OCI-M2 (cell line): ENCODE results near the gene PCSK5.

Experiments used
- DNase-seq: peaks from one replicate; lab custom pipeline; 2025; ENCODE audit not compliant: unreplicated experiment; lab: John Stamatoyannopoulos, UW

The PCSK5 gene

DNA sequence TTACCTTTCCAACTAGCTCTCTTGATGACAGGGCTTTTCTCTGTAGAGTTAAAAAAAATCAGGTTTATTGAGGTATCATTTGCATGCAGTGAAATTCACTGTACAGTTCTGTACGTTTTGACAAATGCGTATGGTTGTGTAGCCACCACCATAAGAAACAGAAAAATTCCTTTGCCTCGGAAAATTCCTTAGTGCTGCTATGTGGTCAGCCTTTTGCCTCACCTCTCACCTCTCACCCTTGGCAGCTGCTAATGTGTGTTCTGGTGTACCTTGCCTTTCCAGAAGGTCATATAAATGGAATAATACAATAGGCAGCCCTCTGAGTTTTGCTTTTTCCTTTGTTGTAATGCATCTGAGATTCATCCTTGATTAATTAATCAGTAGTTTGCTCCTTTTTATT is 28.4 kb downstream of the PCSK5 start:
- no peak for DNase-seq

DNA sequence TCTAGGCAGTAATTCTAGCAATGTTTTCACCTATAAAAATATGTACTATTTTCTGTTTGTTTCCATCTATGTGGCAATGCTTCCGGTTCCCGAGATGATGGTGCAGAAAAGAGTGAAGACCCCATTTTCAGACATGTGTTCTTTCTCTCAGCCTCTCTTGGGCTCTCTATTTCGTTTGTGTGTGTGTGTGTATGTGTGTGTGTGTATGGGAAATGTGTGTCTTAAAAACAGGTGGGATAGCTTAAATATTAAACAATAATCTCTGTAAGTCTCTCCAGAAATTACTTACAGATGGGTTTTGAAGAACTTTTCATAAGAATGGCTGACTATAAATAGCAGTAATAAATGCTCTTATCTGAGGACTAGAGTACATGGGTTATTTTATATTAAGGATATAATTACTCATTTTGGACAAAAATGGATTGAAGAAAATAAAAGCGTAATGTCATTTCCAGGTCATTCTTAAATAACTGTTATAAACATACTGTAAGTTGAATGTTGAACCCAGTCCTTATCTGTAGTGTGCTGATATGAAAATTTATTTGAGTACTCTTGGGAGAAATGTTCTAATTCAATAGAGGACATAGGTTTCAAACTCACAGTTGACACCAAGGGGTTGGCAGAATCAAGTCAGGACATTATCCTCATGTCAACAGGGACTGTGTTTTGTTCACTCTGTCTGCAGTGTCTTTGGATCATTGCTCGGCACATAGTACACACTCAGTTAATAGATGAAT is 31.1 kb downstream of the PCSK5 start:
- DNase-seq: no peak

DNA sequence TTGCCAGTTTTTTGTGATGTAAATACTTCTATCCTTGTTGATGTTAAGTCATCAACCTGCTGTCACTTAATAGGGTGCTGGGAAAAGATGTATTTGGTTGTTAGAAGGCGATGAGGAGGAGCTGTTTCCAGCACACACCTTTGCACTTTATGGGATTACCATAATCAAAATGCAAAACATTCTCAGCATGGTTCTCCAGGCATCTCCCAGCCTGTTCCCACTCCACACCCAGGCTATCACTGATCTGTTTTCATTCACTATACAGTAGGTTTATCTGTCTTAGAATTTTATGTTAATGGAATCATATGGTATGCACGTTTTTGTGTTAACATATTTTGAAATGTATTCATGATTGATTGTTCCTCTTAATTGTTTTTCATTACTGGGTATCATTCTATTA is 35.9 kb downstream of the PCSK5 start:
- no peak for DNase-seq

DNA sequence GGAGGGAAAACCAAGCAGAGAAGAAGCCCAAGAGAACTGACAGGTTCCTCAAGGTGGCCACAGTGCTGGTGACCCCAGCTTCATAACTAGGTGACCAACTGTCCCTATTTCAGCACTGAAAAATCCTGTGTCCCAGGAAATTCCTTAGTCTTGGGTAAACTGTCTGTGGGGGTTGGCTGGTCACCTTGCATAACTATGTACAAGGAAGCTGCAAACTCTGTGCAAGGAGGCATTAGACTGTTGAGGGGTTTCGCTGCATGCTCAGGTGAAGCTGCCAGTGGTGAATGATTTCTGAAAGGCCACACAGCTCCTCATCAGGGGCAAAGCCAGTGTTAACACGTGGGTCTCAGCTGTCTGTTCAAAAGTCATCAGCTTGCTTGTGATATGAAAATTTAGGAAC is 36.9 kb downstream of the PCSK5 start:
- no peak for DNase-seq

DNA sequence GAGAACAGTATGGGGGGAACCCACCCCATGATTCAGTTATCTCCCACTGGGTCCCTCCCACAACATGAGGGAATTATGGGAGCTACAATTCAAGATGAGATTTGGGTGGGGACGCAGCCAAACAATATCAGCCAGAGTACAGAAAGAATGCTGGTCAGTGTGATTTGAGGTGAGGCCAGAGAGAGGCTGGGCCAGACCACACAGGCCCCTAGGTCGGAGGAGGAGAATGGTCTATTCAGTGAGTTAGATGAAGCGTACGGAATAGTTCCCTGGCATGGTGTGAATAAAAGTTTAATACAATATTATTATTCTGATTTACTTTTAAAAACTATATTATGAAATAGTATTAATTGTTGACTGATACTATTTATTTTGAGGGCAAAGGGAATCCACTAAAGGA is 39.7 kb downstream of the PCSK5 start:
- DNase-seq: no peak

DNA sequence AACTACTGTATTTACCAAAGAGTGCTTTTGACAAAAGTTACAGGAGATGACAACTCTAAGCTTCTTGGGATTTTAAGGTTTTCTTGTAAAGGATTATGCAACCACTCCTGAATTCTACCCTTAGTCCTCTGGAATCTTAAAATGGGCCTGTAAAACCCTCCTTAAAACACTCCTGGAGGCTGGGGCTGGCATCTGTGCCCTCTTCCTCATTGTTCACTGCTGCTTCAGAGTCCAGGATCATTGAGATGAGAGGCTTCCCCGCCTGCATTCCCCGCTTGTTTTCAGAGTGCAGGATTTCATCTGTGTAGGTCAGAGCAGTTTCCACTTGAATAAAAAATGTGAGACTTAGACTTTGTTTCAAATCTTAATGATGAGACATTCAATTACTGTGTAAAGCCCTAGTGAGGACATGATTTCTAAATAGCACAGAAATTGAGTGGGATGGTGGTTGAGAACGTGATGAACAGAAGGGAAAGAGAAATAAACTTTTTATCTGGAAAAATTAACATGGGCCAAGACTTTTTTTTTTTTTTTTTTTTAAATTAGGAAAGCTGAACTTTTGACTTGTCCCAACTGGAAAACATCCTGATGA is 40.4 kb downstream of the PCSK5 start:
- DNase-seq: no peak

DNA sequence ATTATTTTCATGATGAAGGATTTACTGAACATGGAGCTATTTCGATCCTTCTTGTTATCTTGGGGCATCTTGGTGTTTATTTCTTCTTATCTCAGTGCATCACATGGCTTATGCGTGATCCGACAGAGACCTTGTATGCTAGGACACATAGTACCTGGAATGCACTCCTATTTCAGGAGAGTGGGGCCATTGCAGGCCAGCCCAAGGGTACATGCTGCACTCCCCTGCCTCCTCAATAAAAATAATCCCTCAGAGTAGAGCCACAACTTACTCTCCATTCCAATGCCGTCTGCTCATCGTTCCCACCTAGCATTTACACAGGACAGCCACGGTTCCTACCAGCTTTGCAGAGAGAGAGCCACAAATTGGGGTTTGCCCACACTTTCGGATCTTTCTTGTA is 43.5 kb downstream of the PCSK5 start:
- DNase-seq: no peak

DNA sequence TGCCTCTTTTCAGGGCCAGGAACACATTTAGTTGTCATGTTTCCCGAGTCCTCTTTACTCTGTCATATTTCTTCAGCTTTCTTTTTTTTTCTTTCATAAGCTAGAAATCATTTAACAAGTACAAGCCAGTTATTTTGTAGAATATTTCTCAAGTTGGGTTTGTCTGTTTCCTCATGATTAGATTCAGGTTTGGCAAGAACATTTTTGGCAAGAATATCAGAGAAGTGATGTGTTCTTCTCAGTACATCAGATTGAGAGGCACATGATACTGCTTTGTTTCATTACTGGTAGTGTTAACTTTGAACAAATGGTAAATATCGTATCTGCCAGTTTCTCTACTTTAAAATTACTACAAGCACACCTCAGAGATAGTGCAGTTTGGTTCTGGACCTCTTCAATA is 45.1 kb downstream of the PCSK5 start:
- no peak for DNase-seq

DNA sequence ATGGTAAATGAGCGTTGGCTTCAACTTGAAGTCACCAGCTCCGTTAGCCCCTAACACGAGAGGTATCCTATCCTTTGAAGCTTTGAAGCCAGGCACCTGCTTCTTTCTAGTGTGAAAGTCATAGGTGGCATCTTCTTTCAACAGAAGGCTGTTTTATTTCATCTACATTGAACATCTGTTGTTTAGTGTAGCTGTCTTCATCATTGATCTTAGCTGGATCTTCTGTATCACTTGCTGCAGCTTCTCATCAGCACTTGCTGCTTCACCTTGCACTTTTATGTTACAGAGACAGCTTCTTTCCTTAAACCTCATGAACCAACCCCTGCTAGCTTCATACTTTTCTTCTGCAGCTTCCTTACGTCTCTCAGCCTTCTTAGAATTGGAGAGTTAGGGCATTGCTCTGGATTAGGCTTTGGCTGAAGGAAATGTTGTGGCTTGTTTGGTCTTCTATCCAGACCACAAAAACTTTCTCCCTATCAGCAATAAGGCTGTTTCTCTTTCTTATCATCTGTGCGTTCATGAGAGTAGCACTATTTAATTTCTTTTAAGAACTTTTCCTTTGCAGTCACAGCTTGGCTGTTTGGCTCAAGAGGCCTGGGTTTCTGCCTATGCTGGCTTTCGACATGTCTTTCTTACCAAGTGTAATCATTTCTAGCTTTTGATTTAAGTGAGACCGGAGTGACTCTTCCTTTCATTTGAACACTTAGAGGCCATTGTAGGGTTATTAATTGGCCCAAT is 47.2 kb downstream of the PCSK5 start:
- DNase-seq: no peak

DNA sequence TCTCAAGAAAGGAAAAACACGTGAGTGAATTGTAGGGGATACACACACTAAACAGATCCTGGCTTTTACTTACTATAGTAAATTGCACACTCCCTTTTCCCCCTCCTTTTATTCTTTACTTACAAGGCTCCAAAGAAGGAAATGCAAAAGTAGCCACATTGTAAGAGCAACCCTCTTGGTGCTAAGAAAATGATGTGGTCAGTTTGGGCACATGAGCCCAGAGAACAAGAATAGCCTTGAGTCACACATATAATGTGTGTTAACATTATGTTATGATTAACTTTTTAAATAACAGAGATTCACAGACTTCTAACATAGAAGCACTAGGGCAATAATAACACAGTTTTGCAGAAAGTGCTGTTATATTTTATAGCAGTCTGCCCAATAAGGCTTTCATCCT is 48.5 kb downstream of the PCSK5 start:
- no peak for DNase-seq

DNA sequence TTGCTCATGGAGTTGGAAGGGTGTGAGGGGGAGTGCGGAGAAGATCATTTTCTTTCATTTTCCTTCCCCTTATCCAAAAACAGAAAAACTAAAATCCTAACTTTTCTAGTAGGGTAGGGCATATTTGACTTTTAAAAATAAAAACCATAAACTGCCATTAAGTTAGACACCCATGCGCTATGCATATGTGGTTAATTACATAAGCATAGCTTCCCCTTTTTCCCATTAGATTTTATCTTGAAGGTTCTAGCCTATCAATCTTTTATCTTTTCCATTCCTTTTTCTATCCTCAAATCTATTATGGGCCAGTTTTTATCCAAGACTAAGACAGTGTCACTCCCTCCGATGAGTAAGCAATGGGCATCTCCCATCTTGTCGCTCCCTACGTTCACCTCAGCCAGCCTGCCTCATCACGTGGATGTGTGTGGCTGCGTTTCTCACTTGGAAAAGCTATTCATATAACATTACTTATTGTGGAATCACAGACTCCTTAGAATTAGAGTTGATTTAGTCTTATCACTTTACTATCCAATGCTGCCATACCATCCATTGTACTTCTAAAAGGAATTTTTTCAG is 49.2 kb downstream of the PCSK5 start:
- no peak for DNase-seq

DNA sequence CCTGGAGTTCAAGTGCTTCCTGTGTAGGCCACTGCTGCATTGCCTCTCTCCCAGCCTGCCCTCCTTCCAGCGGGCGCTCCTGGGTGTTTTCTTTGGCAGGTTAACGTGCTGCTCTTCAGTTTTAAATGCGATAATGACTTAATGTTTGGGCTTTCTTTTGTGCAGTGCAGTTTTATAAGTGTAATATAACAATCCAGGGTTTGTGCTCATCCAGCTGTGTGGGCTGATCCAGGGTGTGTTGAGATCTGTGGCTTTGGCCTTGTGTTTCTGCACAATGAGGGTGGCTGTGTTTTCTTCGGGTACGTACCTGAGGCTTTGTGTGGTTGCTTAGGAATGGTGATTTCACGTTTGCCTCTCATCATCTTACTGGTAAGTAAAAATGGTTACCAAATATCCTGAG is 50.6 kb downstream of the PCSK5 start:
- DNase-seq: no peak

DNA sequence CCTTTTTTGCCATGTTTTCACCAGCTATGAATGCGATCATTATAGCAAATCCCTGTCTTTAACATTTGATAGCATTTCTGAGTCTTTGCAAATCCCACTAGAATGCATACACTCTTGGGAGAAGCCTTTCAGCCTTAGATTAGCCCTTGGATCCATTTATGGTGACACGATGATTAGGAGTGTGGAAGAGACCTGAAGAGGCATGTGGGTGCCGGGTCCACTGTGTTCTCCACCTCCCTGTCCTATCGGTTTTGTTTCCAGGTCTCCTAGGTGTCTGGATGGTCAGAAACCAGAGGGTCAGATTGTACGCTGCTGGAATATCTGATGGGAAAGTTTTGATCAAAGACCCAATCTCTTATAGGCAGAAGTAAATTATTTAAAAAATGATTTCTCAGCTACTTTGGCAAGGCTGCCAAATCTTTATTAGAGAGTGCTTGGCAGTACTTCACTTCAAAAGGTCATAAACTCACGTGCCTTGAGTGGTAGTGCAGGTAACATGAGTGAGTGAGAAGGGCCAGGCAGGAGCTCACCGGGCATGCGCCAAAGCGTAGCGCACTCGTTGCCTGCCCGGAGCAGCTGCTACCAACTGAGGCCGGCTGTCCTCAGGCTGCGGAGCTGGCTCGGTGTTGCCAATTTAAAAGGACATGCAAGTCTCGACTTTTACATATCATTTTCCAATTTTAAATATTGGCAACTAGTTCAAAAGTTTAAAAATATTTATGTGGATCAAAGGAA is 51.3 kb downstream of the PCSK5 start:
- no peak for DNase-seq

DNA sequence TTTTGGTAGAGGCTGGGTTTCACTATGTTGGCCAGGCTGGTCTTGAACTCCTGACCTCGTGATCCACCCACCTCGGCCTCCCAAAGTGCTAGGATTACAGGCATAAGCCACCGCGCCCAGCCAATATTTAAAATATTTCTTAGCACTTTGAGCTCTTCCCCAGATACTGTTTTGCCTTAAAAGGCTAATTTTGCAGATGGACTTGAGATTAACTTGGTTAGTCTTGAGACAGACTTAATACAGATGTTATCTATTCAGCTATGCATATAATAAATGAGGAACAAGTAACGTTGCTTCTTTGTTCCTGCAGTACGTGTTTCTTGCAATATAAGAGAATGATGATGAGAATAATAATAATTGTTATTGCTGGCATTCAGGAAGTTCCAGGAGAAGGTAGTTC is 56.3 kb downstream of the PCSK5 start:
- DNase-seq: no peak

DNA sequence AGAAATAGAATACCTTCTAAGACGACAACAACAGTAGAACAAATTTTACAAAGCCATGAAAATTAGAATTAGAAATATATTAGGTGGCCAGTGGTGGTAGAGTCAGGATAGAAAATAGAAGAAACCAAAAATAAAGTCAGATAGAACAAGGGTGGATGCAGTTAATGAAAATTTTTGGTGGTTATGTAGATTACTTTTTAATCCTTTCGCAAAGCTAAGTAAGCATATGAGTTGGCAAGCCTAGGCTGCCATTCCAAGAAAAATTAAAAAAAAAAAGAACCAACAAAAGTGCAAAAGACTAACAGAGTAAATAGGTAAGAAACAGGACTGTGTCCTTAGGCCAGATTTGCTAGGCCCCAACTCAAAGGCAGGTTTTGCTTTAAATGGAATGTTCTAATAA is 56.8 kb downstream of the PCSK5 start:
- DNase-seq: no peak

DNA sequence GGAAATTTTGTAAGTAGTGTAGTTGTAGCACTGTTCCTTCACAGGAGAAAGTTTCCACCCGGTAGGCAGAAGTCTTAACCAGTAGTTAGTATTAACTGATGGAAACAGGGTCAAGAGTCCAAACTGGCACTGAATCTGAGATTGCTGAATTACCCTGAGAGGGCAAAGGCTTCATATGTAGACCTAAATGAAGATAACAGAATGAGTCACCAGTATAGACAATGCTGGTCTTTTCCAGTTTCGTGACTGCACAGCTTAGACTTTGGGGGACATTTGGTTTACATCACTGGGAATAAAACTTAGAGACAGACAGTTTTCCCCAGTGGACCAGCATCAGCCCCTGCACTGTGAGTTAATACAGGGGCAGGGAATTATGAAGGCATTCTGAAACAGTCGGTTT is 60.5 kb downstream of the PCSK5 start:
- DNase-seq: no peak

DNA sequence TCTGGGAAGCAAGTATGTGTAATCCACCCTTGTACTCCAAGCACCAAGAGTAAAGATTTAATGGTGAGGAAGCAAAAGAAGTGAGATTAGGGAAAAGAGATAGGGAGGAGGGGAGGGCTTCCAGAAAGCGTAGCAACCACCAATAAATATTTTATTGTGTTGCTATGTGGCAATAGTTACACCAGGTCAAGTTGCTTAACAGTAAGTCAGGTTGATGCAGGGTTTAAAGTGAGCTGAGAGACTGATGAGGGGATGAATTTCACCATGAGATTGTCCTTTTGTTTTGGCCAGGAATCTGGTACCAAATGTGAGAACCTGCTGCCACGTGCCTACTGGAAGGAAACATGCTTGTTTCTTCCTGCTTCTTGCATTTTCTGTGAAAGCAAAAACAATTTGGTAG is 62.7 kb downstream of the PCSK5 start:
- DNase-seq: no peak

DNA sequence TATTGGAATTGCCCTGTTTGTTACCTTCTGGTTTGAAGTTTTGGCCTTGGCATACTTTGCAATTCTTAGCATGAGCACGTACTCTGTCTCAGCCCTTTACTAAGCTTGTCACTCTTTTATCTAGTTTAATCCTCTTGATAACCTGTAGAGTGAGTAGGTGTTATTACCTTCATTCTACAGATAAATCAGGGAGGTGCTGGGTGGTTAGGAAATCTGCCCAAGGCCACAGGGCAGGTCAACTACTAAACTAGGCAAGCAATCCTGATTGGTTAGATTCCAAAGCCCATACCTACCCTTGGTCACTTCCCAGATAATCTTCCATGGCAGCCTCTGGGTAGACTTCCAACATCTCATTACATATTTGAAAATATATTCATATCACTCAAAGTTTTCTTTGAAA is 65.7 kb downstream of the PCSK5 start:
- DNase-seq: no peak

DNA sequence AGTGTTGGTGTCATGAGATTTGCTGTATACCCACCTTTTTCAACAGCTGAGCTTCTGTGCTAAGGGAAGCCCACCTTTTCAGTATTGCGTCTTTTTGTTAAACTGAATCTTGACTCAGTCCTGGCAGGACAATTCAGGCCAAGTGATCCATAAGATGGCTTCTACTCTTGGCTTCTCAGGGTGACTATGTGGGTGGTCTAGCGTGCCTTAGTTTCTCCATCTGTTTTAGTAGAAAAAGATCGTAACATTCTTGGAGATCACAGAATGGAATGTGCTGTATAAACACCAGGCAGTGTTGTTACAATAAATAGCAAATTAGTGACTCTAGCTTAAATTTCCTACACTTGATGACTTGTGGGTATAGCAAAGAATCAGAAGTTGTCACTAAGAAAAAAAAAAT is 66.6 kb downstream of the PCSK5 start:
- DNase-seq: no peak

DNA sequence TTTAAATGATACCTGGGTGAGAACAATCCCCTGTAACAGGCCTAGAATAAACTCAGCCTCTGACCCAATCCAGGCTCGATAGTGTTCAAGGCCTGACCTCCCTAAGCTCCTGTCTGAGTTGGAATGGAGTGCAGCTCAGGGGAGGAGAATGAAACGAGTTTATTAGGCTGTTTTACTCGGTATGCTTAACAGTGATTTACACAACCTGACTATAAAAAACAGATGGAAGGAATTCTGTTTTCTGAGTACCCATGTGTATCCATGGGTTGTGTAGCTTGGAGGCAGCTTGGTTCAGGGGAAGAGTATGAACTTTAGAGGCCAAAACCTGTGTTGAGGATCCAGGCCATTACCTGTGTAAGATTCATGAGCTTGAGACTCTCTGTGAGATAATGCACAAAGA is 67.8 kb downstream of the PCSK5 start:
- DNase-seq: no peak

DNA sequence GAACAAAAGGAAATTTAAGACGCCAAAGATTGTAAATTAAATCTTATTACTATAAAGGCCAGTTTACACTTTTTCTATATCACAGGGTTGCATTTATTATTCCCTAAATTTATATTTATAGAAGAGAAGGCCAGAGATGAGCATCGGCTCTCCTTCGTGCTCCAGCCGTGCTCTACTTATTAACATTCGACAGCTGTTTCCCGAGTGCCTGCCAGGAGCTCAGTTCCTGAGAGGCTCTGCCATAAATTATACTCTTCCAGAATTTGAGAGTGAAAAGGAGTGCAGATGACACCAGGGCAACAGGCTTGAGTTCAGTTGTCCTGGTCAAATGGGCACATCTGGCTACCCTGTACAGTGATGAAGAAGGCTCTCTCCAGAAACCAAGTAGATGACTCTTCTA is 70.1 kb downstream of the PCSK5 start:
- DNase-seq: no peak
